ENCODE data around the gene ZNF17. TPM values are rescaled to one million over a fixed set of nuclear protein-coding genes. Genes with fewer than 3 reads are reported as not detected.

The ZNF17 gene
- total RNA-seq (2021; ENCODE audit: unreplicated experiment) (5.1 TPM), Bru-seq, nascent RNA (percentile 65 among the genes with signal in this experiment), BruChase-seq, experiment 1, labeled RNA remaining after a 6-hour chase (percentile 72 among the genes with signal in this experiment), BruChase-seq, experiment 2, labeled RNA remaining after a 2-hour chase (percentile 82 among the genes with signal in this experiment)
- polyA plus RNA-seq (2012), result 1.9 and 2.2 TPM in 2 replicates
- long read RNA-seq, partial matches to known transcripts, result 0 of 2 reads
- long read RNA-seq, other reads (novel, unspliced or antisense), result 0 of 2 reads

DNA sequence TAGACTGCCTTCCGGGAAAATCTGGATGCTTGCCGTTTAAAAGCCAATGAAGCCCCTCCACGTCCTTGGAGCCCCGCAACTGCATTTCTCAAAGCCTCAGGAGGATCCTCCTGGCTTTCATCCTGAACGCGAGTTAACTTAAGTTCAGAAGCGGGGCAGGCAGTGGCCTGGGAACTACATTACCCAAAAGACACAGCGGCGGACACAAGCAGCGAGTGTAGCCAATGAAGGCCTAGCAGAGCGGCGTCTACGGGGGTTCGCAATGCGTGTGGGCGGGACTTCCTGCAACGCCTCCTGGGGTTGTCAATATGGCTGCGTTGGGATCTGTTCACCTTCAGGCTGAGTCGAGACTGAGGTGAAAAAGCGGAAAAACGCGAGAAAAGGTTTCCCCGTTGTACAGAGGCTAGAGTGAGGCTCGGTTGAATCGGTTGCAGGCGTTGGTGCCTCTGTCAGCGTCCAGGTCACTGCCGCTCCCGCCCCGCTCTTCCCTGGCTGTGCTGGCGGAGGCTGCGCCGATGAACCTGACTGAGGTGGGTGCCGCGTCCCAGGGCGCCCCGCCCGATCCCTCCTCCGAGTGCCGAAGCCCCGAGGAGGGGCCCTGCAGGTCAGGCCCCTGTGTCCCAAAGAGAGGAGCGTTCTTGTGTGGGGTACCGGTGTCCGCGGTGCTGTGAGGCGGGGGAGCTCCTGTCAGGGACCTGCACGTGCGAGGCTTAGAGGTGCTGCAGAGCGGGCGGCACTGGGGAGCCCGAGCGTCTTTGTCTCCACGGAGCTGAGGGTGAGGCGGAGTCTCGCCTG is at the start of gene ZNF17:
Gene ZNF17, plus strand, starts transcription at position 285 of the 795 bp plus-strand sequence. CDS start 2,455 bp downstream, outside the sequence.
- H3K27ac ChIP-seq (ENCODE audit: low read depth, low read length), result peak within 1 kb of the TSS; percentile 35
- ATAC-seq, result peak; percentile 99
- H3K36me3 ChIP-seq (ENCODE audit: control insufficient read depth in 1 of 2, insufficient read depth in 2 of 2, low read length in 2 of 2), result no peaks in the 10 kb centered on the region
- peak within 1 kb of the TSS; percentile 71 for H3K9ac ChIP-seq (ENCODE audit: low read length)
- H3K9me2 ChIP-seq (ENCODE audit: insufficient read depth), result no peaks in the 10 kb centered on the region
- H3K4me1 ChIP-seq (ENCODE audit: control insufficient read depth in 1 of 2, insufficient read depth in 2 of 2, low read length in 2 of 2), result peaks cover 4 to 11% of the 10 kb centered on the region in 2 experiments; a peak in 2 of 4 replicates
- peaks cover 7% of the 10 kb centered on the region; the same call in 1 of the 2 replicates for H3K79me2 ChIP-seq (ENCODE audit: insufficient read depth, low read length)
- H3K27me3 ChIP-seq (ENCODE audit: insufficient read depth, low read length), result no peaks in the 10 kb centered on the region
- RAD21 ChIA-PET (ENCODE audit: low non-redundant PET in 1 of 2, low total read pairs in 2 of 2, uncharacterized antibody in 2 of 2, unreplicated experiment in 2 of 2), result no interaction called here
- no peaks in the 10 kb centered on the region; a peak in 1 of 4 replicates for H3K9me3 ChIP-seq (ENCODE audit: control insufficient read depth in 1 of 2, insufficient read depth in 1 of 2, low read depth in 1 of 2, low read length in 2 of 2)
- POLR2A ChIA-PET, result no interaction called here
- intact Hi-C loops (cut with micrococcal nuclease), result loop anchor here (1.0 kb wide), 1 partner anchor 167 kb away; the partner anchor contains the start of gene ZNF416
- H3K4me3 ChIP-seq (replicated peaks in 1 of 2; ENCODE audit: low read depth in 1 of 2, low read length in 2 of 2), result peak within 1 kb of the TSS; percentile 75 to 100
- peak; percentile 87 for DNase-seq (ENCODE audit: low read depth, low spot score)
- no peaks in the 10 kb centered on the region for H4K20me1 ChIP-seq (ENCODE audit: insufficient read depth)
- CTCF ChIA-PET, result no interaction called here
- H2AFZ ChIP-seq (ENCODE audit: low read depth, low read length, poor library complexity, severe bottlenecking), result peak within 1 kb of the TSS; percentile 19
- TSS peak; percentile 77 for BruUV-seq (replicated peaks)
- H3K4me2 ChIP-seq (ENCODE audit: low read length), result peak within 1 kb of the TSS; percentile 93
- peak; percentile 46 for TF ChIP-seq POLR2A (IDR thresholded peaks at IDR 0.05; ENCODE audit: borderline replicate concordance, extremely low read depth, insufficient read depth, insufficient read length)
- no peak for TF ChIP-seq SRF (IDR thresholded peaks at IDR 0.05; ENCODE audit: low read depth)
- no peak for TF ChIP-seq SIN3A (IDR thresholded peaks at IDR 0.05; ENCODE audit: low read depth)
- no peak for TF ChIP-seq FOSL1 (IDR thresholded peaks at IDR 0.05; ENCODE audit: low read depth)
- no peak for TF ChIP-seq CBX3 (IDR thresholded peaks at IDR 0.05; ENCODE audit: low read depth)
- peak; percentile 95 for TF ChIP-seq YY1 (IDR thresholded peaks at IDR 0.05; ENCODE audit: extremely low read depth, insufficient replicate concordance, low read depth, low read length)
- TF ChIP-seq ATF3 (IDR thresholded peaks at IDR 0.05), result no peak
- TF ChIP-seq TCF7L2 (IDR thresholded peaks at IDR 0.05; ENCODE audit: borderline replicate concordance, extremely low read depth, insufficient read depth, insufficient read length), result no peak
- TF ChIP-seq, protein P1, sequence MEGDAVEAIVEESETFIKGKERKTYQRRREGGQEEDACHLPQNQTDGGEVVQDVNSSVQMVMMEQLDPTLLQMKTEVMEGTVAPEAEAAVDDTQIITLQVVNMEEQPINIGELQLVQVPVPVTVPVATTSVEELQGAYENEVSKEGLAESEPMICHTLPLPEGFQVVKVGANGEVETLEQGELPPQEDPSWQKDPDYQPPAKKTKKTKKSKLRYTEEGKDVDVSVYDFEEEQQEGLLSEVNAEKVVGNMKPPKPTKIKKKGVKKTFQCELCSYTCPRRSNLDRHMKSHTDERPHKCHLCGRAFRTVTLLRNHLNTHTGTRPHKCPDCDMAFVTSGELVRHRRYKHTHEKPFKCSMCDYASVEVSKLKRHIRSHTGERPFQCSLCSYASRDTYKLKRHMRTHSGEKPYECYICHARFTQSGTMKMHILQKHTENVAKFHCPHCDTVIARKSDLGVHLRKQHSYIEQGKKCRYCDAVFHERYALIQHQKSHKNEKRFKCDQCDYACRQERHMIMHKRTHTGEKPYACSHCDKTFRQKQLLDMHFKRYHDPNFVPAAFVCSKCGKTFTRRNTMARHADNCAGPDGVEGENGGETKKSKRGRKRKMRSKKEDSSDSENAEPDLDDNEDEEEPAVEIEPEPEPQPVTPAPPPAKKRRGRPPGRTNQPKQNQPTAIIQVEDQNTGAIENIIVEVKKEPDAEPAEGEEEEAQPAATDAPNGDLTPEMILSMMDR (IDR thresholded peaks at IDR 0.05 in 2 of 3, conservative IDR thresholded peaks at IDR 0.05 in 1 of 3; ENCODE audit: borderline replicate concordance in 1 of 3, insufficient read depth in 1 of 3, low read depth in 2 of 3, low read length in 2 of 3), result no peak
- TF ChIP-seq, protein P2, sequence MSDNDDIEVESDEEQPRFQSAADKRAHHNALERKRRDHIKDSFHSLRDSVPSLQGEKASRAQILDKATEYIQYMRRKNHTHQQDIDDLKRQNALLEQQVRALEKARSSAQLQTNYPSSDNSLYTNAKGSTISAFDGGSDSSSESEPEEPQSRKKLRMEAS (IDR thresholded peaks at IDR 0.05), result peak; percentile 22; the same call in 1 of the 2 replicates
- no peak for TF ChIP-seq JUND (IDR thresholded peaks at IDR 0.05)
- TF ChIP-seq EZH2phosphoT487 (IDR thresholded peaks at IDR 0.05; ENCODE audit: borderline replicate concordance), result no peak
- no peak for TF ChIP-seq ZBTB33 (IDR thresholded peaks at IDR 0.05; ENCODE audit: extremely low read depth, insufficient replicate concordance, low read length)
- no peak for TF ChIP-seq ZFX (IDR thresholded peaks at IDR 0.05)
- TF ChIP-seq RAD21 (IDR thresholded peaks at IDR 0.05; ENCODE audit: low read depth), result no peak
- TF ChIP-seq POLR2AphosphoS5 (IDR thresholded peaks at IDR 0.05; ENCODE audit: low read depth, low read length), result peak; percentile 68
- no peak for TF ChIP-seq CEBPB (IDR thresholded peaks at IDR 0.05; ENCODE audit: low read depth)
- TF ChIP-seq SP1 (IDR thresholded peaks at IDR 0.05; ENCODE audit: low read depth), result peak; percentile 91
- no peak for TF ChIP-seq ZNF274 (IDR thresholded peaks at IDR 0.05; ENCODE audit: low read depth, low read length)
- TF ChIP-seq EZH2 (IDR thresholded peaks at IDR 0.05), result no peak
- TF ChIP-seq EGR1 (IDR thresholded peaks at IDR 0.05; ENCODE audit: low read depth), result peak; percentile 56; the same call in 1 of the 2 replicates
- TF ChIP-seq ELF1 (IDR thresholded peaks at IDR 0.05; ENCODE audit: borderline replicate concordance, low read depth), result peak; percentile 29; the same call in 1 of the 2 replicates

All from HCT116 (cell line).